Non-pigmented ciliary epithelial cell (primary cell): ENCODE results near the gene ACADVL.

Experiments used
- DNase-seq: peaks from one replicate; pipeline ENCODE4 v3.0.0-alpha.2; 2010; ENCODE audit warnings: low read depth

Gene ACADVL

DNA sequence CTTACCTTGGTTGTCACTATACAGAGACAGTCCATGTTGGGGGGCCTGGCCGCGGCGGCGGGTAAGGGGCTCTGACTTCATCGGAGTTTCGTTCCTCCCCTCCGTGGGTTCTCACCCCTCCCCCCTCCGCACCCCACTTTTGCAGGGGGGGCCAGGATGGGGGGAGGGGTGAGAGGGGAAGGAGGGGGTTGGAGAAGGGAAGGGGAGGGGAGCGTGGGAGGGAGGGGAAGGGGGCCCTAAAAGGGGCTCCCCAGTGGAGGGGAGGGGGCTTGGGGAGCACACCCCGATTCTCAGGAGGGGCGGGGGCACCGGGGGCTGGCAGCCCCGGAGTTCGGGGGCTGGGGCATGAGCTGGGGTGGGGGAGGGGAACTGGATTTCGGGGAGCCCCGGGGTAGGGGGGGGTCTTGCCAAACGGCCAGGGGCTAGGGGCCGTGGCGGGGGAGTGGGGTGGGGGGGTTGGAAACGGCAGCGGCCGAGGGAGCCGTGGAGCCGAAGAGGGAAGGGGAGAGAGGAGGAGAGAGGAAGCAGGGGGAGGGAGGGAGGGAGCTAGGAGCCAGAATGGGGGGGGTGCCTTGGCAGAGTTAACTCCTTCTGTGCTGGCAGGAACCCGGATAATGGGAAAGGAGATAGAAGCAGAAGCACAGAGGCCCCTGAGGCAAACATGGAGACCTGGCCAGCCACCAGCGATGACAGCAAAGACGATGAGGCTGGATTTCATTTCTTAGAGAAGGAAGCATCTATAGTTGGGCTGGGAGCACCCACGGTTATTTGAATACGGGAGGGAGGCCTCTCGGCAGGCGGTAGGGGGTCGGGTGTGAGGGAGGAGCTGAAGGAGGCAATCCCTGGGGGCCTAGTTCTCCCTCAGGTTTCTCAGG, 2.4 kb upstream of the ACADVL start:
- no peak for DNase-seq

- DNase-seq = no peak
Observed at GRCh38 chr17:7218166-7218565, 1.6 kb upstream of the ACADVL start.

DNA sequence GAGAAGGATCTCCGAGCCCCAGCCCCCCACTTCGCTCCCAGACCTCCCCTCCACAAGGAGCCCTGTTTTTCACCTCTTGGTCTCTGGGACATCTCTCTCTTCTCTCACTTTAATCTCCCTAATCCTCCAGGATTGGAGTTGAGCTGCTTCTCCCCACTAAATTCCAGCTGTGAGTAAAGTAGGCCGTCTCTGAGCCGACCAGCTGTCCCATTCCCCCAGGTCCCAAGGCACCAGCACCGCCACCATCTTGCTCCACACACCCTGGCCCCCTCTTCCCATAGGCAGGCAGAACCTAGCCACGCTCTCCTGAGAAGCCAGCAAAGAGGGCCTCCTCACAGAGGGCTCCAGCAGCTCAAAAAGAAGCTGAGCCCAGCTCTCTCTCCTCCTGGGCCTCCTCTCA, 980 bp upstream of the ACADVL start:
- DNase-seq = no peak

DNA sequence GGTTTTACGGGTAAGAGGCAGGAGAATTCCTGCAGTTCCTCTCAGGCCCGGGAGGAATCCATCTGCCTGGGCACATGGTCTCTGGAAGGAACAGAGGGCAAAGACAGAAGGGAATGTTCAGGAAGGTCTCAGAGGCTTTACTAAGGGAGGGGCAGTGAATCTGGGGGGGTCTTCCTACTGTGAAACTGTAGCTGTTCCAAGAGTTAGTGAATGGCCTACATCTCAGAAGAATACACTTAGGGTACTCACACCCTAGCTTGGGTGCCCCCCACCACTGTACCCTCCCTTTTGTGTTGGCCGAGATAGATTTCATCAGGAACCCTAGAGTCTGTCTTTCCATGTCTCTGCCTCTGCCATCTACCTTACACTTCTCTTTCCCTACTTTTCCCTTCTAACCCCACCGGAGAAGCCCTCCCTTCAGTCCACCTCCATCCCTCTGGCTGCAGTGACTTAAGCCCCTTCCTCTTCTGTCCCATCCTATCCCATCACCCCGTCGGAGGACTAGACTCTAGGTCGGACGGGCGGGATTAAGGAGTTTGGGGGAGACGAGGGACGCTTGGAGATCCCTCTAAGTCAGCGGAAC, 418 bp upstream of the ACADVL start:
- DNase-seq = no peak

GRCh38 chr17:7220593-7221277, 997 bp downstream of the ACADVL start:
- no peak for DNase-seq

- DNase-seq = no peak
Observed at GRCh38 chr17:7221278-7222092, 1.7 kb downstream of the ACADVL start.

DNA sequence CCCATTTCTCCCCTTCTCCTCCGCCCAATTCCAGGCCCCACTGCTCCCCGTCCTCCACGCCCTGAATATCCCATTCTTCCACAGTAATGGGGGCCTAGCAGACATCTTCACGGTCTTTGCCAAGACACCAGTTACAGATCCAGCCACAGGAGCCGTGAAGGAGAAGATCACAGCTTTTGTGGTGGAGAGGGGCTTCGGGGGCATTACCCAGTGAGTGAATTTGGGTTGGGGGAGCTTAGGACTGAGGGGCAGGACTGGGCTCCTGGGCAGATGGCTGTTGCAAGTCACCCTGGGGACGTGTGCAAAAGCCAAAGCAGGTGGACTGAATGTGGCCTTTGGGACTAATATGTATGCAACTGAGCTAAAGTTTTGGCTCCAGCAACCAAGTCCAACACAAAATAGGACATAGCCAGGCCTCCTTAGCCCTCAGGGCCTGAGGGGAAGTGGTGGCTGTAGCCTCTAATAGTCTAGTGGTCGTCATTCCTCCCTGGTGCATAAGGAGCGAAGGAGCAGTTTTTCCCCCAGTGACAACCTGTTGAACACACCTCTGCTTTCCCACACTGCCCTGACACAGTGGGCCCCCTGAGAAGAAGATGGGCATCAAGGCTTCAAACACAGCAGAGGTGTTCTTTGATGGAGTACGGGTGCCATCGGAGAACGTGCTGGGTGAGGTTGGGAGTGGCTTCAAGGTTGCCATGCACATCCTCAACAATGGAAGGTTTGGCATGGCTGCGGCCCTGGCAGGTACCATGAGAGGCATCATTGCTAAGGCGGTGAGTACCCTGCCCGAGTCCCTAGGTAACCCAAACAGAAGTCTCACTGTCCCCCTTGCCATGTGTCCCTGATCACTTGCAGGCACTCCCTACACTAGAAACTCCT, 2.6 kb downstream of the ACADVL start:
- DNase-seq = no peak

- DNase-seq = no peak
Observed at GRCh38 chr17:7222972-7223292, 3.2 kb downstream of the ACADVL start.

GRCh38 chr17:7223375-7223774, 3.6 kb downstream of the ACADVL start:
- no peak for DNase-seq

DNA sequence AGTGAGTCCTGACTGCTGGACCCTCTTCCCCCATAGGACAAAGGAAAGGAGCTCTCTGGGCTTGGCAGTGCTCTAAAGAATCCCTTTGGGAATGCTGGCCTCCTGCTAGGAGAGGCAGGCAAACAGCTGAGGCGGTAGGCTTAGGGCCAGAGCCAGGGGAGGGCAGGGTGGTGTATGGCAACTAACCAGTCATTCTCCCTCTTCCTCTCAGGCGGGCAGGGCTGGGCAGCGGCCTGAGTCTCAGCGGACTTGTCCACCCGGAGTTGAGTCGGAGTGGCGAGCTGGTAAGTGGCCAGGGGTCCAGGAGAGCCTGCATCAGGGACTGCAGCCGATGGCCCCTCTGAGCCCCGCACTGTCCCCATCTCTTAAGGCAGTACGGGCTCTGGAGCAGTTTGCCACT, 4.4 kb downstream of the ACADVL start:
- DNase-seq = no peak

DNA sequence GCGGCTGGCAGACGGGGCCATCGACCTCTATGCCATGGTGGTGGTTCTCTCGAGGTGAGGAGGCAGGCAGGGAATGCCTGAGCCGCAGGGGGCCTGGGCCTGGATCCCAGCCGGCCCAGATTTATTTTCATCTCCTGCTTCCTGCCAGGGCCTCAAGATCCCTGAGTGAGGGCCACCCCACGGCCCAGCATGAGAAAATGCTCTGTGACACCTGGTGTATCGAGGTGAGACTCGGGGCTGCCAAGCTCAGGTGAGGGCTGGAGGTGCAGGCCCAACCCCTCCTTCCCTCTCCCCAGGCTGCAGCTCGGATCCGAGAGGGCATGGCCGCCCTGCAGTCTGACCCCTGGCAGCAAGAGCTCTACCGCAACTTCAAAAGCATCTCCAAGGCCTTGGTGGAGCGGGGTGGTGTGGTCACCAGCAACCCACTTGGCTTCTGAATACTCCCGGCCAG, 4.9 kb downstream of the ACADVL start:
- no peak for DNase-seq

DNA sequence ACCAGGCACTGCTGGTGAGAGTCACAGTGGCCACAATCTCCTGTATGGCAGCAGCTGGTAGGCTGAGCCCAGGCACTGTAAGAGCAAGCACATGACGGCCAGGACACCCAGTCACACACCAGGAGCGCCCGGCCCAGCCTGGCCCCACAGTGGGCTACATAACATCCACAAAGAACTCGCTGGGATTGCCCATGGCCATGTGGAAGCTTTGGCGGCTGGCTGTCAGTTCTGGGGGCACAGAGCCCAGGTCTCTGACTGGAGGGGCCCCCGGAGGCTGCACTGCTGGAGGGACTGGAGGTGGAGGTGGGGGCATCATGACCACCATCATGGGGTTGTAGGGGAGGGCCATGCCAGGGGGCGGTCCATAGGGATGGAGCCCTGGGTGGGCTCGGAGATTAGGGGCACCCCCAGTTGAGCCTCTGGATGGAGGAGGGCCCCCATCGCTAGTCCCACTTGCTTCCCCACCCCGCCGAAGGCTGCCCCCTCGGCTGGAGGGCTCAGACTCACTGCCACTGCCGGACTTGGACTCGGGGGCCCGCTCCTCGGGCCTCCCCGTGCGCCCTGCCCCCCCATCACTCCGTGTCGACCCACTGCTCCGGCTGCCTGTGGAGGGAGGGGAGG, 6.1 kb downstream of the ACADVL start:
- no peak for DNase-seq

GRCh38 chr17:7226721-7227710, 7.3 kb downstream of the ACADVL start:
- no peak for DNase-seq

- DNase-seq = no peak
Observed at GRCh38 chr17:7228920-7229319, 9.2 kb downstream of the ACADVL start.

DNA sequence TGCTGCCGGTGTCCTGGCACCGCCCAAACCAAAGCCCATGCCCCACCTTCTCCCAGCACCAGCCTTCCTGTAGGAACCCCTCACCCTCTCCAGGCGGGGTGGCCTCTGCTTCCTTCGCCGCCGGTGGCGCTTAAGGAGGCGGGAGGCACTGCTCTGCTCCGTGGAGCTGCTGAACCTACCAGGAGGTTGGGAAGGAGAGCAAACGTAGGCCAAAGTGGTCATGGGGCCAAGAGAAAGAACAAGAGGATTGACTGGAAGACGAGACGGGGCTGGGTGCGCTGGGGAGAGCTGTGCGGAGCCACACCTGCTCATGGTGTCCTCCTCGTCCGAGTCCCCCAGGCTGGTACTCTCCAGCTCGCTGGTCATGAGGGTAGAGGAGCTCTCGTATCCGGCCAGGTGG, 9.8 kb downstream of the ACADVL start:
- no peak for DNase-seq

GRCh38 chr17:7232114-7232513, 12.4 kb downstream of the ACADVL start:
- DNase-seq = no peak

GRCh38 chr17:7233701-7234082, 14.0 kb downstream of the ACADVL start:
- no peak for DNase-seq

- DNase-seq = no peak
Observed at GRCh38 chr17:7234083-7234951, 14.6 kb downstream of the ACADVL start, which contains the start of gene DVL2. Gene DVL2 (minus strand): TSS chr17:7234517. CDS start chr17:7234262, 255 bp downstream.
